PFSK-1 (cell line): Measurements from ENCODE around the gene COL9A1.

Experiments used
- POLR2AphosphoS5 ChIP-seq: IDR thresholded peaks from 2 replicates; pipeline ENCODE4 v1.6.1; 2012; ENCODE audit warnings: low read depth, mild to moderate bottlenecking, control low read depth, low read length, moderate library complexity
- REST ChIP-seq, 2 experiments: IDR thresholded peaks; 2 replicates each; pipeline versions ENCODE4 v1.6.1 to v1.8.0; 2011 to 2012; ENCODE audit warnings: low read depth in 2 of 2, low read length in 2 of 2, control low read depth in 1 of 2, inconsistent platforms in 1 of 2, mild to moderate bottlenecking in 1 of 2, moderate library complexity in 1 of 2; ENCODE audit not compliant: insufficient read depth in 1 of 2
- SIN3A ChIP-seq: IDR thresholded peaks from 2 replicates; pipeline ENCODE4 v1.6.1; 2012; ENCODE audit warnings: mild to moderate bottlenecking, low read length, moderate library complexity, borderline replicate concordance; ENCODE audit not compliant: insufficient read depth
- TAF1 ChIP-seq: IDR thresholded peaks from 2 replicates; pipeline ENCODE4 v1.6.1; 2012; ENCODE audit warnings: low read length, control low read depth, borderline replicate concordance; ENCODE audit not compliant: insufficient read depth

GRCh38 chr6:70253923-70254322, 49.0 kb downstream of the COL9A1 start:
- no peak for TF ChIP-seq POLR2AphosphoS5
- TF ChIP-seq REST (IDR thresholded peaks at IDR 0.05; ENCODE audit: insufficient read depth in 1 of 2, low read depth in 2 of 2, low read length in 2 of 2): no peak
- TF ChIP-seq SIN3A: no peak
- no peak for TF ChIP-seq TAF1
